ENCODE measurements around the gene ITGB5.

GRCh38 chr3:124763206-124763605, 124.0 kb downstream of the ITGB5 start:
- TF ChIP-seq POLR2A (IDR thresholded peaks at IDR 0.05; ENCODE audit: low read length) (no peak), GATA1 (IDR thresholded peaks at IDR 0.05; ENCODE audit: low read depth, low read length) (no peak)
